ENCODE data around the gene GGA1.
A peak's percentile ranks its signal among the peaks of the same experiment; 100 is the strongest.

The GGA1 gene

GRCh38 chr22:37633625-37634416 is 25.2 kb downstream of the GGA1 start:
- no peaks in the 10 kb centered on the region for H3K27me3 ChIP-seq (replicated peaks; ENCODE audit: insufficient read depth, low read length)
- H3K27ac ChIP-seq (ENCODE audit: low read length) = no peak overlapping the region
- H3K36me3 ChIP-seq (replicated peaks; ENCODE audit: insufficient read depth, low read length) = no peaks in the 10 kb centered on the region
- no peaks in the 10 kb centered on the region for H3K9me3 ChIP-seq (replicated peaks; ENCODE audit: insufficient read depth, low read length)
- TF ChIP-seq CTCF (IDR thresholded peaks at IDR 0.05; ENCODE audit: low read length) (no peak), EZH2 (optimal IDR thresholded peaks at IDR 0.05; ENCODE audit: low read depth, low read length) (no peak), EZH2phosphoT487 (IDR thresholded peaks at IDR 0.05; ENCODE audit: low read length) (no peak)
- DNase-seq = no peak
- H3K4me2 ChIP-seq (ENCODE audit: low read depth, low read length) = no peak overlapping the region
- no peaks in the 10 kb centered on the region for H4K20me1 ChIP-seq (ENCODE audit: insufficient read depth, low read length)
- H3K4me3 ChIP-seq (ENCODE audit: low read length) = no peak overlapping the region
- no peaks in the 10 kb centered on the region for H3K79me2 ChIP-seq (ENCODE audit: low read length)
- H3K9ac ChIP-seq (ENCODE audit: low read length) = no peak overlapping the region
- H3K9me2 ChIP-seq (replicated peaks; ENCODE audit: insufficient read depth, low read length) = no peaks in the 10 kb centered on the region
- H2AFZ ChIP-seq (ENCODE audit: low read length) = no peak overlapping the region
- peaks cover 24% of the 10 kb centered on the region for H3K4me1 ChIP-seq (ENCODE audit: low read length)
- peaks cover 26% of the 10 kb centered on the region for H3F3A ChIP-seq (ENCODE audit: insufficient read depth, low read length)

GRCh38 chr22:37634417-37634924 is 25.8 kb downstream of the GGA1 start:
- no peak overlapping the region for H3K4me3 ChIP-seq (ENCODE audit: low read length)
- no peak for DNase-seq
- TF ChIP-seq CTCF (IDR thresholded peaks at IDR 0.05; ENCODE audit: low read length) (peak; percentile 16), EZH2phosphoT487 (IDR thresholded peaks at IDR 0.05; ENCODE audit: low read length) (no peak)

GRCh38 chr22:37635157-37635556 is 26.5 kb downstream of the GGA1 start:
- peaks cover 34% of the 10 kb centered on the region for H3F3A ChIP-seq (ENCODE audit: insufficient read depth, low read length)
- no peak overlapping the region for H2AFZ ChIP-seq (ENCODE audit: low read length)
- H3K36me3 ChIP-seq (replicated peaks; ENCODE audit: insufficient read depth, low read length) = no peaks in the 10 kb centered on the region
- no peak overlapping the region for H3K4me3 ChIP-seq (ENCODE audit: low read length)
- H3K79me2 ChIP-seq (ENCODE audit: low read length) = peaks cover 6% of the 10 kb centered on the region
- peaks cover 27% of the 10 kb centered on the region for H3K4me1 ChIP-seq (ENCODE audit: low read length)
- H3K9ac ChIP-seq (ENCODE audit: low read length) = no peak overlapping the region
- no peaks in the 10 kb centered on the region for H3K9me3 ChIP-seq (replicated peaks; ENCODE audit: insufficient read depth, low read length)
- no peaks in the 10 kb centered on the region for H3K9me2 ChIP-seq (replicated peaks; ENCODE audit: insufficient read depth, low read length)
- TF ChIP-seq CTCF (IDR thresholded peaks at IDR 0.05; ENCODE audit: low read length) (no peak), EZH2phosphoT487 (IDR thresholded peaks at IDR 0.05; ENCODE audit: low read length) (no peak), EZH2 (optimal IDR thresholded peaks at IDR 0.05; ENCODE audit: low read depth, low read length) (no peak)
- H4K20me1 ChIP-seq (ENCODE audit: insufficient read depth, low read length) = no peaks in the 10 kb centered on the region
- no peak overlapping the region for H3K4me2 ChIP-seq (ENCODE audit: low read depth, low read length)
- H3K27me3 ChIP-seq (replicated peaks; ENCODE audit: insufficient read depth, low read length) = no peaks in the 10 kb centered on the region
- no peak for DNase-seq
- no peak overlapping the region for H3K27ac ChIP-seq (ENCODE audit: low read length)

More at GRCh38 chr22:37634417-37634924, 25.8 kb downstream of the GGA1 start:
- no peaks in the 10 kb centered on the region for H3K9me3 ChIP-seq (replicated peaks; ENCODE audit: insufficient read depth, low read length)
- no peak overlapping the region for H2AFZ ChIP-seq (ENCODE audit: low read length)
- H3K4me1 ChIP-seq (ENCODE audit: low read length) = peaks cover 27% of the 10 kb centered on the region
- no peaks in the 10 kb centered on the region for H4K20me1 ChIP-seq (ENCODE audit: insufficient read depth, low read length)
- H3F3A ChIP-seq (ENCODE audit: insufficient read depth, low read length) = peaks cover 33% of the 10 kb centered on the region
- H3K9ac ChIP-seq (ENCODE audit: low read length) = no peak overlapping the region
- no peaks in the 10 kb centered on the region for H3K27me3 ChIP-seq (replicated peaks; ENCODE audit: insufficient read depth, low read length)
- no peak overlapping the region for H3K4me2 ChIP-seq (ENCODE audit: low read depth, low read length)
- H3K9me2 ChIP-seq (replicated peaks; ENCODE audit: insufficient read depth, low read length) = no peaks in the 10 kb centered on the region
- no peaks in the 10 kb centered on the region for H3K36me3 ChIP-seq (replicated peaks; ENCODE audit: insufficient read depth, low read length)
- H3K79me2 ChIP-seq (ENCODE audit: low read length) = no peaks in the 10 kb centered on the region
- H3K27ac ChIP-seq (ENCODE audit: low read length) = no peak overlapping the region
